Smooth muscle cell (in vitro differentiated cells): ENCODE data around the gene UQCRHL. TPM values are rescaled to one million over a fixed set of nuclear protein-coding genes. Genes with fewer than 3 reads are reported as not detected.

Experiments
- DNase-seq: peaks from one replicate; lab custom pipeline; 2025; ENCODE audit not compliant: unreplicated experiment; lab: John Stamatoyannopoulos, UW
- H2AFZ ChIP-seq: fragments of 200-600 bp; sonication (generic); 2 replicates; pipeline ENCODE4 v1.6.0; 2016; ENCODE audit warnings: antibody characterized with exemption, low read depth, mild to moderate bottlenecking
- H3F3A ChIP-seq: fragments of 200-600 bp; sonication (generic); 2 replicates; pipeline ENCODE4 v1.6.0; 2017; ENCODE audit warnings: antibody characterized with exemption, low read depth
- H3K27ac ChIP-seq: fragments of 200-600 bp; sonication (generic); 2 replicates; pipeline ENCODE4 v1.5.1; 2016; ENCODE audit warnings: low read depth, mild to moderate bottlenecking
- H3K27me3 ChIP-seq: fragments of 200-600 bp; sonication (generic); 2 replicates; pipeline ENCODE4 v1.6.1; 2016; ENCODE audit warnings: low read depth, mild to moderate bottlenecking
- H3K36me3 ChIP-seq: fragments of 200-600 bp; sonication (generic); 2 replicates; pipeline ENCODE4 v1.5.1; 2016; ENCODE audit warnings: low read depth
- H3K4me1 ChIP-seq: fragments of 200-600 bp; sonication (generic); 2 replicates; pipeline ENCODE4 v1.5.1; 2016; ENCODE audit warnings: low read depth
- H3K4me2 ChIP-seq: fragments of 200-600 bp; sonication (generic); 2 replicates; pipeline ENCODE4 v1.6.0; 2016; ENCODE audit warnings: mild to moderate bottlenecking
- H3K4me3 ChIP-seq: fragments of 200-600 bp; sonication (generic); 2 replicates; pipeline ENCODE4 v1.5.1; 2016; ENCODE audit warnings: mild to moderate bottlenecking
- H3K79me2 ChIP-seq: fragments of 200-600 bp; sonication (generic); 2 replicates; pipeline ENCODE4 v1.6.0; 2016; ENCODE audit warnings: low read depth, mild to moderate bottlenecking
- H3K9ac ChIP-seq: fragments of 200-600 bp; sonication (generic); 2 replicates; pipeline ENCODE4 v1.6.0; 2016; ENCODE audit warnings: low read depth
- H3K9me3 ChIP-seq: fragments of 200-600 bp; sonication (generic); replicated peaks from 2 replicates; pipeline ENCODE4 v1.5.1; 2016; ENCODE audit warnings: low read depth
- H4K20me1 ChIP-seq: fragments of 200-600 bp; sonication (generic); 2 replicates; pipeline ENCODE4 v1.6.0; 2016; ENCODE audit warnings: low read depth
- WGBS: methylation state at CpG from one replicate; pipeline ENCODE4 v1.1.7; 2016; ENCODE audit warnings: low lambda C conversion rate; 5-methylcytosine and 5-hydroxymethylcytosine counted together
- polyA plus RNA-seq: library from polyadenylated mRNA; unstranded; fragments of >200 nt; fragmentation: Nextera tagmentation; extraction: Ambion mirVana; gene quantifications from 2 replicates; pipeline ENCODE4 v1.2.1, GENCODE V29; 2016
- total RNA-seq: library from RNA; depleted of rRNA; stranded (reverse); fragments of >200 nt; gene quantifications from 2 replicates; pipeline ENCODE4 v1.2.3, GENCODE V29; 2014
- TF ChIP-seq, protein P1 (sequence below): fragments of 200-600 bp; sonication (generic); IDR thresholded peaks from 2 replicates; pipeline ENCODE4 v1.5.1; 2017; ENCODE audit warnings: borderline replicate concordance, mild to moderate bottlenecking, antibody characterized with exemption; ENCODE audit not compliant: insufficient read depth, poor library complexity, severe bottlenecking

Gene UQCRHL
- total and polyA plus RNA-seq, 2 experiments from 2014 or later: 1.1 to 4.4 TPM

GRCh38 chr1:15788624-15789301 lies 18.7 kb downstream of the UQCRHL start:
- H3K9me3 ChIP-seq: no peaks in the 10 kb centered on the region
- peak overlapping the region; percentile 77 for H3K27ac ChIP-seq
- H4K20me1 ChIP-seq: no peaks in the 10 kb centered on the region
- peaks cover 13% of the 10 kb centered on the region for H3F3A ChIP-seq
- H3K4me2 ChIP-seq: peak overlapping the region; percentile 10
- no peak overlapping the region for H3K4me3 ChIP-seq
- 52% methylated on average over 13 of the region's 13 CpGs for WGBS
- TF ChIP-seq, protein P1, sequence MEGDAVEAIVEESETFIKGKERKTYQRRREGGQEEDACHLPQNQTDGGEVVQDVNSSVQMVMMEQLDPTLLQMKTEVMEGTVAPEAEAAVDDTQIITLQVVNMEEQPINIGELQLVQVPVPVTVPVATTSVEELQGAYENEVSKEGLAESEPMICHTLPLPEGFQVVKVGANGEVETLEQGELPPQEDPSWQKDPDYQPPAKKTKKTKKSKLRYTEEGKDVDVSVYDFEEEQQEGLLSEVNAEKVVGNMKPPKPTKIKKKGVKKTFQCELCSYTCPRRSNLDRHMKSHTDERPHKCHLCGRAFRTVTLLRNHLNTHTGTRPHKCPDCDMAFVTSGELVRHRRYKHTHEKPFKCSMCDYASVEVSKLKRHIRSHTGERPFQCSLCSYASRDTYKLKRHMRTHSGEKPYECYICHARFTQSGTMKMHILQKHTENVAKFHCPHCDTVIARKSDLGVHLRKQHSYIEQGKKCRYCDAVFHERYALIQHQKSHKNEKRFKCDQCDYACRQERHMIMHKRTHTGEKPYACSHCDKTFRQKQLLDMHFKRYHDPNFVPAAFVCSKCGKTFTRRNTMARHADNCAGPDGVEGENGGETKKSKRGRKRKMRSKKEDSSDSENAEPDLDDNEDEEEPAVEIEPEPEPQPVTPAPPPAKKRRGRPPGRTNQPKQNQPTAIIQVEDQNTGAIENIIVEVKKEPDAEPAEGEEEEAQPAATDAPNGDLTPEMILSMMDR: no peak
- no peak for DNase-seq
- no peaks in the 10 kb centered on the region for H3K36me3 ChIP-seq
- H3K9ac ChIP-seq: no peak overlapping the region
- no peak overlapping the region for H2AFZ ChIP-seq
- H3K79me2 ChIP-seq: no peaks in the 10 kb centered on the region
- H3K27me3 ChIP-seq: no peaks in the 10 kb centered on the region
- no peaks in the 10 kb centered on the region for H3K4me1 ChIP-seq

- Histone ChIP-seq H3F3A (peaks cover 13% of the 10 kb centered on the region), H3K79me2 (no peaks in the 10 kb centered on the region), H3K27me3 (no peaks in the 10 kb centered on the region), H3K4me3 (no peak overlapping the region), H3K27ac (no peak overlapping the region), H2AFZ (no peak overlapping the region), H4K20me1 (no peaks in the 10 kb centered on the region), H3K4me1 (no peaks in the 10 kb centered on the region), H3K4me2 (no peak overlapping the region), H3K9me3 (no peaks in the 10 kb centered on the region), H3K9ac (no peak overlapping the region), H3K36me3 (no peaks in the 10 kb centered on the region)
- 90% methylated on average over 10 of the region's 10 CpGs for WGBS
- DNase-seq: no peak
- TF ChIP-seq, protein P1: no peak
Measured at GRCh38 chr1:15786581-15786980, 20.9 kb downstream of the UQCRHL start.

GRCh38 chr1:15785683-15786082 lies 21.8 kb downstream of the UQCRHL start:
- Histone ChIP-seq H3K9ac (no peak overlapping the region), H3K4me2 (no peak overlapping the region), H4K20me1 (no peaks in the 10 kb centered on the region), H3K79me2 (no peaks in the 10 kb centered on the region), H3K9me3 (no peaks in the 10 kb centered on the region), H2AFZ (no peak overlapping the region), H3K27me3 (no peaks in the 10 kb centered on the region), H3K36me3 (no peaks in the 10 kb centered on the region), H3K4me1 (no peaks in the 10 kb centered on the region), H3F3A (peaks cover 13% of the 10 kb centered on the region), H3K27ac (no peak overlapping the region), H3K4me3 (no peak overlapping the region)
- TF ChIP-seq, protein P1: no peak
- DNase-seq: no peak
- WGBS: 98% methylated on average over 8 of the region's 8 CpGs
